GM18909 (cell line): ENCODE results near the gene AOC1.

Experiments
- ATAC-seq: cut with Tn5 transposase; IDR thresholded peaks from one replicate; pipeline ENCODE4 v1.9.1; 2021; ENCODE audit warnings: mild to moderate bottlenecking; ENCODE audit not compliant: unreplicated experiment, poor library complexity

The AOC1 gene

DNA sequence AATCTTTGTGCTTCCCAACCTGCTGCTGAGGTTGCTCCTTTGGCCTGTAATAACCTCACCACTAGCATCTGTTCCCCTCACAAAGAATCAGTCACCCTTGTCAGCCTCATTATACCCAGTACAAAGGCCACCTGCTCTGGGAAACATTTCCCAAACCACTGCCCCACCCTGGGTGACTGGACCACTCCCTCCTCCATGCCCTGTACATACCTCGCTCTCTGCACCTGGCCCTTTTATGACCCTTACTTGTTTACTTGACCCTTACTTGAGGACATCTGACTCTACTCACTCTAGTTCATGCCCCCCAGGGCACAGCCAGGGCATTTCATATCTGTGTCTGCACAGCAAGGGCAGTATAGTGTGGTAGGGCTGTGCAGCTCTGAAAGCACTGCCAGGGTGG, 21.4 kb upstream of the AOC1 start:
- ATAC-seq = no peak

DNA sequence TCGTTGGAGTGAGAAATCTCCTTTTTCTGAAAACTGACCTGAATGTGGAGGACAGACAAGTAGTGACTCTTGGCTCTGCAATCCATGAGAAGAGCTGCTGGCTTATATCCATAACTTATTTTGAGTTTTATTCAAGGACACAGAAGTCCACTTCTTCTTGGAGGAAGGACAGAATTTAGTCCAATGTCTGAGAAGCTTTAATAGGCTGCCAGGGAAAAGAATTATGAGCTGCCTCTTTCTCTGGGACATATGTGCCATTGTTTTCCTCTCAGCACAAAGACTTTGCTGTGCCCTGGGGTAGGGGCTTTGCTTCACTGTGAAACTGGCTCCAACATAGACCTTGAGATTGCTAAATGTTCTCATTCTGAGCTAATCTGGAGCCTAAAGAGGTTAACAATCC, 20.5 kb upstream of the AOC1 start:
- no peak for ATAC-seq

DNA sequence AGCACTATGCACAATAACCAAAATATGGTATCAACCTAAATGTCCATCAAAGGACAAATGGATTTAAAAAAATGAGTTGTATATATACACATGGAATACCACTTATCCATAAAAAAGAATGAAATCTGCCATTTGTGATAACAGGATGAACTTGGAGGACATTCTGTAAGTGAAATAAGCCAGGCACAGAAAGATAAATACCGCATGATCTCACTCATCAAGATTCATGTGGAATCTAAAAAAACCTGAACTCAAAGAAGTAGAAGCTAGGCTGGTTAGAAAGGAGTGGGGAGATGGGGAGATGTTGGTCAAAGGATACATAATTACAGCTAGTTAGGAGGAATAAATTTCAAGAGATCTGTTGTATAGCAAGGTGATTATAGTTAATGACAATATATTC, 17.3 kb upstream of the AOC1 start:
- ATAC-seq = no peak

GRCh38 chr7:150835702-150836280, 16.5 kb upstream of the AOC1 start:
- no peak for ATAC-seq

- no peak for ATAC-seq
These were observed 13.2 kb upstream of the AOC1 start for GRCh38 chr7:150838965-150839650.

DNA sequence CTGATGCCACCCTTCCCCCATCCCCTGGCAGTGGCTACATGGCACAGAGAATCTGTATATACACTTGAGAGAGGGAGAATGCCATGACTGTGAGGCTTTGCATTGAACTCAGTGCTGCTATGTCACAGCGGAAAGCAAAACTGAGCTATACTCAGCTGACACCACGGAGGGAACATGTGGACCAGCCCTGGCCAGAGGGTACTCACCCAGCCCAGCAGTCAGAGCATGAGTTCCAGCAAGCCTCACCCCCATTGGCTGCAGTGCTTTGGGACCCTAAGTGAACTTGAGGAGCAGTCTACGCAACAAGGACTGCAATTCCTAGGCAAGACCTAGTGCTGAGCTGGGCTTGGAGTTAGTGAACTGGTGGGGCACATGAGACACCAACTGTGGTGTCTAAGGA, 10.3 kb upstream of the AOC1 start:
- no peak for ATAC-seq

GRCh38 chr7:150842716-150843115, 9.6 kb upstream of the AOC1 start:
- no peak for ATAC-seq

DNA sequence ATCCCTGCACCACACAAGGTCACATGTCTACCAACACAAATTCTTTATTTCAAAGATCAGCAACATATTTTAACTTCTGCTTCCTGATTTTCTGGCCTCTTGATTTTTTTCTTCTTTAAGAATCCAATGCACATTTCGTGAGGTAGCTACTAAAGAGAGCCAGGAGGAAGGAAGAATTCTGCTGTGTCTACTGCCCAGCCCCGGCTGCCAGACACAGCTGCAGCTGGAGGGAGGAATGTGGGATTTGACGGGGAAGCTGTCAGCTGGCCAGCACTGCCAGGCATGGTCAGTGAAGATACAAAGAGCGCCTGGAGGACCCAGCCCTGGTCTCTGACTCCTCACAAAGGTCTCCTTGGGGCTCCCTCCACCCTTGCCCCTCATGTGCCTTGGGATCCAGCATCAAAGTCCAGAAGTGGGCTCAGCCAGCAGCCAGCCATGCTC, 6.9 kb upstream of the AOC1 start:
- no peak for ATAC-seq

DNA sequence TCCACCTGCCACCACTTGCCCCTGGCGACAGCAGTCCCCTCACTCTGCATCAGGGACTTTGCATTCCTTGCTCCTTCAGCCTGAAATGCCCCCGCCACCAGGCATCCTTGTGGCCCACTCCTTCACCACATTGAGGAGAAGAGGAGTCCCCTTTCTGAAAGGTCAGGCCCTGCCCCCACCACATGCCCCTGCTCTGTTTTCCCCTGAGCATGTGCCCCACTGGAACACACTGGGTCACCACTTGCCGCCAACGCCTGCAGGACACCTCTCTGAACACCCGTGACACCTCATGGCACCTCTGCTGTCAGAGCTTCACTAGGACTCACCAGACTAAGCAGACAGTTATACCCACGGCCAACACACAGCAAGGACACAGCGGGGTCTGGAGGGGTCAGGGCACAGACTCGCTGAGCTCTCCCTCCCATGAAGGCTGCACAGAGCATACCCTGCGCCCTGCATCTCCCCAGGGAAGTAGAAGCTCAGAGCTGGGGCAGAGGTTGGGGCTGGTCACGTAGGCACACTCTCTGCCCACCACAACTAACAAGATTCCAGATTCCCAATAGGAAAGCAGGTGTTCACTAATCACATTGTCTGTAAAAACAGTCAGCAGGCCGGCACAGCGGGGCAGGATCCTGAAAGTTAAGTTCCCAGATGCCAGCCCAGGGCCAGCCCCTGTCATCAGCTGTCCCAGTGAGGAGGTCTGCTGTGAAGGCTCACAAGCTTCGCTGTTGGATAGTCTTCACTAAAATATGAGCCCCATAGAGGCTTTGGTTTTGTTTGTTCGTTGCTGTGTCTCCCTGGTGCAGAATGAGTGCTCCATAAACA, 5.8 kb upstream of the AOC1 start:
- ATAC-seq = no peak

GRCh38 chr7:150847536-150847935, 4.8 kb upstream of the AOC1 start:
- ATAC-seq = no peak

DNA sequence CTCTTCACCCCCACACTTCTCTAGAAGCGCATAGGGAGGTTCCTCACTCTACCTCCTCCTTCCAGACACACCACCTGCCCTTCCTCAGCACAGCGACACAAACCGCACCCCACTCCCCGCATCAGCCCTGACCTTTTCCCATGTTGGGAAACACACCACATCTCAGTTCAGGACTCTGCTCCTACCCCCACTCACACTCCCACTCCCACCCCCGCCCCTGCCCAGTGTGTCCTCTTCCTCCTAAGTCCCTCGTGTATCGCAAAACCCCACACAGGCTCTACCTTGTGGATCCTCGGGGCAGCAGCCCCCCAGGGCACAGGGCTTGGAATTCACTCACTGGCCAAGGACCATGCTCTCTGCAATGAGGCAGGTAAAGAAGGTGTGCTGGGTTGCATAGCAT, 4.2 kb upstream of the AOC1 start:
- no peak for ATAC-seq

DNA sequence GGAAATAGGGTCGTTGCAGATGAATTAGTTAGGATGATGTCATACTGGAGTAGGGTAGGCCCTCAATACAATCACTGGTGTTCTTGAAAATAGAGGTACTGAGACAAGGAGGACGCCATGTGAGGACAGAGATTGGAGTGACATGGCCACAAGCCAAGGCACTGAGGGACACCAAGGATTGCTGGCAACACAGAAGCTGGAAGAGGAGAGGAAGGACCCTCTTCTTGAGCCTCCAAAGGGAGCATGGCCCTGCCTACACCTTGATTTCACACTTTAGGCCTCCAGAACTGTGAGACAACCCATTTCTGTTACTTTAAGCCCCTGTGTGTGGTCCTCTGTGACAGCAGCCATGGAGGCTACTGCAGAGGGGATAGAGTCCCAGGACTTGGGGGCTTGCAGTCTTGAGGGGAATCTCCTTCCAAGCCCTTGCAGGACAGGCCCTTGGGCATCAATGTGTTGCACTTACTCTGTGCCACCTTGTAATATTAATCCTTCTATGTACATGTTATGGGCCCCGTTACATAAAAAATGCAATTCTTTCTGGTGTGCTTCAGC, 3.7 kb upstream of the AOC1 start:
- ATAC-seq = no peak

DNA sequence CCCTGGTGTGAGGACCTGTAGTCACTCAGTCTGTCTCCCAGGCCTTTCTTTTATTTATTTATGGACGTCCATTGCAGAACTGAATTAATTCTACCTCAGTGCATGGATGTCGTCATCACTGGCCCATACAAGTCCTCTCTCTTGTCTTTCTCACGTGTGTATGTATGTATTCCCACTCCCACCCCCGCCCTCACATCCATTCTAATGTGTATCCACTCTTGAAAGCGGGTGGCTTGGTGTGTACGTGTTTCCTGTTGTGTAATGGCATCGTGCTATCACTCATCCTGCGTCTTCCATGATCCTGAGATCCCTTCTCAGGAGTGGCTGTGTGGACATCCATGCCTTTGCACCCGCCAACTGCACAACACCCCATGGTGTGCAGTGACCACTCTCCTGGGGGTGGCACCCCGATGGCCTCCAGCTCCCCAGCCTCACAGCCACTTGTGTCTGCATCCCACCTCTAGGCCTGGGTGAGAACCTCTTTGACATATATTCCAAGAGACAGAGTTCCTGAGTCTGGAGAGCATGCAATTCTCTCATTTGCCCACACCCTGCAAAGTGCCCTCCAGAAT, 3.0 kb upstream of the AOC1 start:
- ATAC-seq = no peak

- no peak for ATAC-seq
These were observed 2.0 kb upstream of the AOC1 start for GRCh38 chr7:150850273-150850672.

DNA sequence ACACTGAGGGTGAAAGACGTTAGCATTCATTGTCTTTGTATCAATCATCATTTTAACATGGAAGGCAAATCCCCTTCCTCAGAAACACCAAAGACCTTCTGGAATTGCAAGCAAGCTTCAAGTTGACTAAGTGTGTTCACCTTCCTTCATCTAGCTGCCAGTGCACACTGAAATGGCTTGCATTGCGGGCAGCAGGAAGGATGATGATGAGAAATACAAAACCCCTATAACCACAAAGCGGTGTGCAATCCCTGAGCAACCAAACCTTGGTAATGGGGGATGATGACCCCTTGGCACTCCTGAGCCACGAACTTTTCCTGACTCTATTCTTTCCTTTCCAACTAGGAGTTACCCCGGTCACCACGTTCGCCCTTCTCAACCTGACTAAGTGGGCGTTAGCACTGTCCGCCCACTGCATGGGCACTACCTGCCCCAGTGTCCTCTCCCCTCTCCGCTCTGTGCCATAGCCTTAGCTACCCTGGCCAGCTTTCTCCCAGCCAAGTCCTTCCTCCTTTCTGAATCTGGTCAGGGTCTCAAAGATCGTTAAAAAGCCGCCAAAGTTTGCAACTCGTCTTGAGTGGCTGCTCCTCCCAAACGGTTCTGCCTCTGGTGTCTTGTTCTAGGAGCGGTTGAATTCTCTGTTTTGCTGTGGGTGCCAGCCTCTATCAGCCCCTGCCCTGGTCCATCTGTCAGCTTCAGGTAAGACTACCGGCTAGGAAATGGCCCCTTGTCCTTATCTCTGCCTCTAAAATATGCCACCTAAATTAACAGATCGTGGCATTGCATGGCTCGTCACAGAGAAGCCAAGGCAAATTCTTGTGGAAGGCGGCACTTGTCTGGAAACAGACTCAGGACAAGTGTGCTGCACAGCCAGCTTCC, 586 bp upstream of the AOC1 start:
- no peak for ATAC-seq

- no peak for ATAC-seq
These were observed 2.0 kb downstream of the AOC1 start for GRCh38 chr7:150854066-150855000.

DNA sequence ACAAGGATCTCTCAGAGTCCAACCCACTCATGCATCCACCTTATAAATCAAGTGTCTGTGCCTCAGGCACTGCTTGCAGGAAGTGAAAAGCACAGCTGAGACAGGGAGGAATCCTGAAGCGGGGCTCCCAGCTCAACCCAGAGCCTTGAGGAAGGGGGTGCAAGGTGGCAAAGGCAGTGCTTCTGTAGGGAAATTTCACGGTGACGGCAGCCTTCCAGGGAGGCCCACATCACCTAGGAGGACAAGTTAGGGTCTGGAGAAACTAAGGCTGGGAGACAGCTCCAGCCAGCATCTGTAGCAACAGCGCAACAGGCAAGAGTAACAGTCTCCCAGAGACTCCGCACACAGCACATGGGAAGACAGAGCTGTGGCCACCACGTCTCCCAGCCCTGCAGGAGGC, 2.7 kb downstream of the AOC1 start:
- no peak for ATAC-seq

GRCh38 chr7:150855476-150856302, 3.4 kb downstream of the AOC1 start:
- ATAC-seq = no peak
